HG02642 (cell line): ENCODE measurements around the gene TBC1D22A.

Experiments used
- ATAC-seq: cut with Tn5 transposase; IDR thresholded peaks from one replicate; pipeline ENCODE4 v1.9.1; 2021; ENCODE audit warnings: mild to moderate bottlenecking; ENCODE audit not compliant: unreplicated experiment, poor library complexity

Gene TBC1D22A

DNA sequence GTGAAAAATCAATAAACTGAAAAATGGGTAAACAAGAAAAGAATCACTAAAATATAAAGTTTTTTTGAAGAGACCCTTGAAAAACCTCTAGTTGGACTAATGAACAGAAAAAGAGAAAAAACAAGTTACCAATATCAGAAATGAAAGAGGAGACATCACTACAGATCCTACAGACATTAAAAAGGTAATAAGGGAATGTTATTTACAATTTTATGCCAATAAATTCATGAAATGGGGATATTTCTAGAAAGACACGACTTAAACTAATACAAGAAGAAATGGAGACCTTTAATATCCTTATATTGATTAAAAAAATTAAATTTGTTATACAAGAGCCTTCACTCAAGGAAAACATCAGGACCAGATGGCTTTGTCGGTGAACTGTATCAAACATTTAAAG, 109.4 kb downstream of the TBC1D22A start:
- ATAC-seq: no peak

DNA sequence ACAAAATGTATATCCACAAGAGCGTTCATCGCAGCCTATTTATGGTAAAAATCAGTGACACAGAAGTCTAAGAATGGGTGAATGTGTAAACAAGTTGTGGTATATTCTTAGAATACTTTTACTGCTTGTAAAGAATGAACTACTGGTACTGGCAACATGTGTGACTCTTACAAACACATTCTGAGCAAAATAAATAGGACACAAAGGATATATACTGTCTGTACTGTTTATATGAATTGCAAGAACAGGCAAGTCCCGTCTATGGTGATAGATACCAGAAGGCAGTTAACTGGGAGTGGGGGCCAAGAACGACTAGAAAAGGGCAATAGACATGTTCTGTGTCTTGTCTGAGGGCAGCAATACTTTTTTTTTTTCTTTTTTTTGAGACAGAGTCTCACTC, 112.6 kb downstream of the TBC1D22A start:
- ATAC-seq: no peak

DNA sequence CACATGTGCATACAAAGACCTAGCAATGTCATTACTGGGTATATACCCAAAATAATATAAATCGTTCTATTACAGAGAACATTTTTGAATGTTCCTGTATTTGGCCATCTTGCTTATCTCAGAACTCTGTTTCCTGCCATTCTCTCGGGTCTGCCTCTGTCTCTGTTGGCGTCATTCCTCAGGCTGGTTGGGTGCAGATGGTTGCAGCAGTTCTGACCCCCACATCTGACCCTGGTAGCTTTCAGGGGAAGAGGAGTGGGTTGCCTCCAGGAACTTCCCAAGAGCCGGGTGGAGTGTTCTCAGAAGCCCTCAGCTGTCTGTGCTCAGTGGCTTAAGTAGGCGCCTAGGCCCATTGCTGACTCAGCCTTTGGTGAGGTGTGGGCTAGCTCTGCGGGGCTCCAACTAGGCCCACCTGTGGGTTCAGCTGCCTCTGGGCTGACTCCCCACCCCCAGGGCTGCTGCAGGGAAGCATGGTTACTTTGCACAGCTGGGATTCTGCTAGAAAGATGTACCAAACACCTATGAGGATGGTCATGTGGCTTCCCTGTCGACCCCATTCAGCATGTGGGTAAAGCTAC, 114.0 kb downstream of the TBC1D22A start:
- ATAC-seq: no peak

DNA sequence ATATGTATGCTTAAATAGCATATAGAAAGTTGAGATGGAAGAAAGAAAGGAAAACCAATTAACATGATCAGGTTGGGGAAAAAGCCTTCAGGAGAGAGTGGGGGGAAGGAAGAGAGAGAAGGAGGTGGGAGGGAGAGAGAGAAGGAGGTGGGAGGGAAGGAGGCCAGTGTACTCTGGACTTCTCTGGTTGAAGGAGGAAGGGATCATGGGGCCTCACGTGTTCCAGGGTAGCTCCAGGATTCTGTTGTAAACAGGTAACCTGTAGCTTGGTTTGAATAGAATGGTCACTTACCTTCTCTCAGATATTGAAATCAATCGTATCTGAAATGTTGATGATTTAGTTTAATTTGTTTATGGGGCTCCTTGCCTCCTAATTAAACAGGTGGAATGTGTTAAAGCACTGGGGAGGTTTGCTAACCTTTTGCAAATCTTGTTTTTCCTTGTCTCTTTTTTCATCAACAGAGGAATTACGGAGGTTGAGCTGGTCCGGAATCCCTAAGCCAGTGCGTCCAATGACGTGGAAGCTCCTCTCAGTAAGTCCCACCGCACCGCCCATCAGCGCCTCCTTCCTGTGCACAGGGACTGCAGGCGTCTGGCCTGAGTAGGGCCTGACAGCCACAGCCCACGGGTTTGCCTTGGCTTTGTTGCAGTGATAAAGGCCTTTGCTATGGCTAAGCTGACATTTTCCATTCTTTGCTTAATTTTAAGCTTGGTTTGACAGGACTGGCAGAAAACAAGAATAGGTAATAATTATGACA, 115.9 kb downstream of the TBC1D22A start:
- no peak for ATAC-seq

DNA sequence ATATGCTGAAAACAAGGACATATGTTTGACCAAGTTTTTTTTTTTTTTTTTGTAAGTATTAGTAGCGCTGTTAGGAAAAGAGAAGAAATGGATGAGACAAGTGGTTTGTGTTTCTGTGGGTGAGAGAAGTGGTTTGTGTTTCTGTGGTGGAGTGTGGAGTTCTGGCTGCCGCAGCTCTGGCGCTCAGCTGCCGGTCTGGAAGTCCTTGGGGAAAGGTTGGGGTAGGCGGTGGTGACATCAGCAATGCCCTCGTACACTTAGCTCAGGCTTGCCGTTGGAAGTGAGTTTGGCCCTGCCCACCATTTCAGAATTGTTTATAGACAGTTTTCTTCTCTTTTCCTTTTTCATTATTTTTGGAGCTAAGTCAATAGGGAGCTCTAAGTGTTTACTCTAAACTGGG, 116.6 kb downstream of the TBC1D22A start:
- no peak for ATAC-seq

DNA sequence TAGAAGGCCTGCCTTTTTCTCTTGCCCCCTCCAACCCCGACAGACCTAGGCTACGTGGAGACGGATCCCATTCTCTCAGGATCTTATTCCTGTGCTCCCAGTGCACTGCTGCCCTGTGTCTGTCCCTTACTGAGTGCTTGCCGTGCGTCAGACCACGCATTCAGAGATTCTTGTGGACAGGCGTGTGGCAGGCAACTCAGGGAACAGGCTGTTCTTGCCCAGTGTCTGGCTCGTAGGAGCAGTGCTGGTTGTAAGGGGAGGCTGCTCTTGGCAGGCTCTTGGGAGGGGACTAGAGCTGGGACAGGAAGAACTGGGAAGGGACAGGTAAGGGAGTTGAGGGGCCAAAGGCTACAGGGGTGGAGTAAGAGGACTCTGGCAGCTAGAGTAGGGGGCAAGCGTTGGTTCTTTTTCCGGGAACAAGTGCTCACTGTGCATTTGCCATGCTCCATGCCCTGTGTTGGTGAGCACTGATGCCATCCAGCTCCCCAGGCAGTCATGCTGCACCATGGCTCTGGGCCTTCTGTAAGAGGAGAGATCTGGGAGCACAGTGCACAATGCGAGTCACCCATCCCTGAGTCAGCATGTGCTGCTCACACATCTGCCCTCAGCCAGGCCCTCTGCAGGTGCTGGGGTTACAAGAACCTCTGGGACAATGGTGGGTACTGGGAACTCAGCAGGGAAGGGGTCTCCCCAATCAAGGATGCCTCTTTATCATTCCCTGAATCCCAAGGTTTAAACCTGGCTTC, 119.1 kb downstream of the TBC1D22A start:
- no peak for ATAC-seq

DNA sequence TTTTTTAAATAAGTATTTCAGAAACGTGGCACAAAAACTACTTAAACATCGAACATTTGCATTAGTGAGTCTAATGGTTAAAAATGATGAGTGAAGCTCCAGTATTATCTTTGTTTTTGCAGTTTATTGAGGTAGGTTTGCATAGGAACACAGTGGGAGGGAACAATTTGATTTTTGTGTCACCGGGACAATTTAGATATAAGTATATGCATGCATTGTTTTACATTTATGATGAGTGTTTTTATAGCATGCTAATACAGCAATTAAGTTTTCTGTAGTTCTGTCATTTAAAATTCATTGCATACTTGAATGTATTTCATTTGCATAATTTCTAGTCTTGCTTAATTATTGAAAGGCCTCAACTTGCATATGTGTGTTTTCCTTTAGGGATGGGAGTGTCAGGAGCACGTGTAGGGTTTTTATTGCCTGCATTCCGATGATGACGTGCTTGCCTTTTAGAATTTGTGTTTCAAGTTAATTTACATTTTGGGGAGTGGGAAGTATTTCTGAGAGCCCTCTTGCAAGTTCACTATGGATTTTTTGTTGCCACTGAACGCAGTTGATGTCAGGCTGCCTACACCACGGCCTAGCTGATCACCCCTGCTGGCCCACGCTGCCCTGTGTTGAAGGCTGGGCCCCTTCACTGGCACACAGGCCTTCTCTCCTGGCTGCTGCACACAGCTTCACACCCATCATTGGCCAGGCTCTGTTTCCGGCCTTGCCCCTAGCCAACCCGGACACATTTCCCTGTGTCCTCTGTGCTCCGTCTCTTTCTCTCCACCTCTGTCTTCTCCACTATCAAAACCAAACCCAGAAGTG, 120.9 kb downstream of the TBC1D22A start:
- no peak for ATAC-seq

DNA sequence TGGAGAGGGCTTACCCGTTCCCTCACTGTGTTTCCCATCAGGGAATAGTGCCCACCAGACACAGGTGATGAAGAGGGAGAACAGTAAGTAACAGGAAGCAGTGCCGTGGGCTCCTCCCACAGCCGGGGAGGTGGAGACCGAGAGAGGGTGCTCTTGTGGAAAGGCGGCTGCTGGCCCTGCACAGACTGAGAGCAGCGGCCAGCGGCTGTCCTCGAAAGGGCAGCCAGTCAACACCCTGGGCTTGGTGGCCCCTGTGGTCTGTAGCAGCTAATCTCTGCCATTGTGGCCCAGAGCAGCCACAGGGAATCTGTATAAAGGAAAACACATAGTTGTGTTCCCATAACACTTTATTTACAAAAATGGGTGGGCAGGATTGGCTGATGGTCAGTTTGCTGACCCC, 121.9 kb downstream of the TBC1D22A start:
- ATAC-seq: no peak

DNA sequence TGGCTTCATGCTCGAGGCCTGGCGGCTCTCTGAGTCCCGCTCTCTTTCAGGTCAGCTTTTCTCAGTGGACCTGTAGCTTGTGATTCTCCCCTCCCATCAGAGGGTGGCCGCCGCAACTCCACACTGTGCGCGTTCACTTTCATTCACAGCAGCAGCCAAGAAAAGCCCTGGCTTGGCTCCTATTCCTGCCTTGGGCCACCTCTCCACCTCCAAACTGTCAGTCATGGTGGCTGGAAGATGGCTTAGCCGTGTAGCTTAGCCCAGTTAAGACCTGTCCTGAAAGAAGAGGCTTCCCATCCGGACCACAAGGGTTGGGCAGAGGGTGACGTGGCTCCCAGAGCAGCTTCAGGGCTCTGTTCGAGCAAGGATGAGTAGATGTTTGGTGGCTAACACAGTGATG, 125.5 kb downstream of the TBC1D22A start:
- ATAC-seq: no peak

DNA sequence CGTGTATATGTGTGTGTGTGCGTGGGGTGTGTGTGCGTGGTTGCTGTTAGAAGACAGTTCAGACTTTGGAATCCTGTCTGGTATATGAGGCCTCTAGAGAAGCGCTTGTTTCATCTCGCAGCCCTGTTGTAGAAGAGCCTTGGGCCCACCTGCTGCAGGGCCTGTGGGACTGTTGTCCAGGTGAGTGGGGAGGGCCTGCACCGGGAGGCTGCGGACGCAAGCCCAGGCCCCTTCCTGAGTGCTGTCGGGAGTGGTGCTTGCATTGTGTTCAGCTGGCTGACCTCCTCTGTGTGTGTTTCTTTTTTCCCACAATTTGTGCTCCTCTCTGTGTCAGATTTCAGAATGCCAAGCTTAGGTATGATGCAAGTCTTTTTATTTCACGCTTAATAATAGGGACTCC, 128.4 kb downstream of the TBC1D22A start:
- no peak for ATAC-seq

DNA sequence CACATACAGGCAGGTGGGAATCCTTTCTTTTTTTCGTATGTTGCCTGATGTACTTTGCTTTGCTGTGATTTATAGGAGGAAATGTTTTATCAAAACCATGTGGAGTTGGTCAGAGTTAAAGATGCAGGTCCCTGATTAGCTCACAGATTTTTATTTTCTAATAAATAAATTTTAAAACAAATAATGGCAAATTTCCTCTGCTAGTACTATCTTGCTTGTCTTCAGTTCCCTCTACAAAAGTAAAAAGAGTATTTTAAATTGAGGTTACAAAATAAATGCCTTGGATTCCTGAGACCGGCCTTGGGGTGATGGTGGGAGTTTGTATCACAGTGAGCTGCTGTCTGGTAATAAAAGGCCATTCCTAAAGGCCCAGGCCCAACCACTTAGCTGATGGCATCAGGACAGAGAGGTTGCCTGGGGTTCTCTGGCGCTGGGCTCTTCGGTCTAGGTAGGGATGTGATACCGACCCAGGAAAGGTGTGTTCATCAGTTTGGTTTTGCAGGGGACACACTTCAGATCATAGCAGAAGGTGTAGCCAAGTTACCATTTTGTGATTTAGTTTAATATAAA, 129.0 kb downstream of the TBC1D22A start:
- no peak for ATAC-seq

DNA sequence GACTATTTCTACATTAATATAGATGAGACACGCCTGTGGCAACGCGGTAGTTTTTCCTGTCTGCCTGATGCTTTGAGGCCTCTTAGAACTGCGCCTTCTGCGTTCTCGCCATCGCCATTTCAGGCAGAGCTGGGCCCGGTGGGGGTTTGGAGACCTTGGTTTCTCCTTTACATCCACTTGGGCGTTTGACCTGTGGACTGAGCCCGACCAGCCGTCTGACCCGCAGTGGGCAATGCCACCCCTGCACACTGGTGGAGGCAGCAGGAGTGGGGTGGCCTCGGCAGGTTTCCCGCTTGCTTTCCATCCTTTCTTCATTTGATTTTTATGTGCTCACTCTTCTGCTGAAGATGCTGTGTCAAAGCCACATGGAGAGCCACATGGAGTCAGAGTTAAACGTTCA, 130.4 kb downstream of the TBC1D22A start:
- no peak for ATAC-seq

DNA sequence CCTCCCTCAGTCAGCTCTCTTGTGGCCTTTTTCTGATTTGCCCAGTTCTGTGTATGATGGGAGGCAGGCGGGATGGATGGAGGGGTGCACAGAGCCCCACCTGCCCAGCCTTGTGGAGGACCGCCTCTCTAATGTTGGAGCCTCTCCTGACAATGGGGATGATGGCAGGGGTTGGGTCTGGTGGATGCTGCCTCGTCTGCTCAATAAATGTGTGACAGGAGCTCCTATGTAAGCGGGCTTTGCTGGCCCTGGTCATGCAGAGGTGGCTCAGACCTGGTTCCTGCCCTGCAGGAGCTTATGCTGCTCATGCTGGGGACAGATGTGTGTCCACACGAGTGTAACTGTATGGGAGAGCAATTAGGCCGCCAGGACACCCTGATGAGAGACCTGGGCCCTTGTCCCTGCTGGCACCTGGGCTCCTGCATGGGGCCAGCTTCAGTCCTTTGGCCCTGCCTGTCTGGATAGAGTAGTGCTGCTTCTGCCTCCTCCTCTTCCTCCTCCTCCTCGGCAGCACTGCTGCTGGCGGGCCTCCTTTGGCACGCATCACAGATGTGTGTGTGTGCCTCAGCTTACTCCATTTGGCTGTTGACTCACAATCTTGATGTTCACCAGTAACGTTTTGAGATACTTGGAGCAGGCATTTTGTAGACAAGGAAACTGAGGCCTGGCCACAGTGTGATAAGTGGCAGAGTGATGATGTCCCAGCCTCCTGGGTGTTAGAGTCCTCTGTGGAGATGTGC, 131.0 kb downstream of the TBC1D22A start:
- ATAC-seq: no peak

DNA sequence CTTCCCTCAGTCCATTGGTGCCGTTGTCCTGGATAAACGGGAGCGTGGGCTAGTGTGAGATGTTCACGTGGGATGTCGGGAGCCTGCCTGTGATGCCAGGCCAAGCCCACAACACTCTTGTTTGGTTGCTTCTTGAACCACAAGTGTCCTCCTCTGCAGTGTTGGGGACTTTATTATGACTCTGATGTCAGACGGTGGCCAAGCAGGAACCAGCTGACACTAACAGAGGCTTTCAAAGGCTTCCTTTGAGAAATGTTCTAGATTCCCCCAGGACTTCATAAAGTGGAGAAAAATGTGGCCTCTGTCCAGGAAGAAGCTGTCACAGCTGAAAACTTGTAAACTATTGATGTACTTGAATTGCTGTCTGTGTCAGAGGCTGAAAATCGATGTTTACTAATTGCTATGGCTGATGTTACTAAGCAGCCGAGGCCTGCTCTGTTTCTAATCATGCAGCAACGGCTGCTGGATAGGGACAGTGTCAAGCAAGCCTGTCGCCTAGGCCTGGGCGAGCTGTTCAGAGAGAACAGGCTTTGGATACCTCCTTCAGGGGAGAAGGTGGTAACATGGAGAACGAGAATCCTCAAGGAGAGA, 131.7 kb downstream of the TBC1D22A start:
- no peak for ATAC-seq

DNA sequence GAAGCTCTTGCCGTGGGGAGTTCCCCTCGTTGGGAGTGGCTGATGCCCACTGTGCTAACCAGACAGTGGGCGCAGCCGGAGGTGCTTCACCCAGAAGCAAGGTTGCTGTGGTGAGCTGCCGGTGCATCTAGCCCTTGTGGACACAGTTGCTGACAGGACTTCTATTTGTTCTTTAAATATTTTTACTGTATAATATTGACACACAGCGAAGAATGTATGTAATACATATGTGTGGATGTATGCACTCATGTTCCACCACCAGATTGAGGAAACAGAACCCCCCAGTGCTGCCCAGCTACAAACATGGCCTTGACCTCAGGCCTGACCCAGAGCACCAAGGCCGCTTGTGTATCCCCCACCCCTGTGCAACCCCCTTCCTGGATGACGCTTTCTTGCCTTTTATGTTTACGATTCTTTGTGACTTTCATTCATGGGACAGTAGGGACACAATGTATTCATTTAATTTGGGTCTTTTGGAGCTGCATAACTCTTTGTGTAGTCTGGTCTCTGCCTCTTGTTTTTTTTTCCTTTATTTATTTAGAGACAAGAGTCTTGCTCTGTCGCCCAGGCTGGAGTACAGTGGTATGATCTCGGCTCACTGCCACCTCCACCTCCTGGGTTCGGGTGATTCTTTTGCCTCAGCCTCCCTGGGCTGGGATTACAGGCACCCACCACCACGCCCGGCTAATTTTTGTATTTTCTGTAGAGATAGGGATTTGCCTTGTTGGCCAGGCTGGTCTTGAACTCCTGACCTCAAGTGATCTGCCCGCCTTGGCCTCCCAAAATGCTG, 132.6 kb downstream of the TBC1D22A start:
- ATAC-seq: no peak

DNA sequence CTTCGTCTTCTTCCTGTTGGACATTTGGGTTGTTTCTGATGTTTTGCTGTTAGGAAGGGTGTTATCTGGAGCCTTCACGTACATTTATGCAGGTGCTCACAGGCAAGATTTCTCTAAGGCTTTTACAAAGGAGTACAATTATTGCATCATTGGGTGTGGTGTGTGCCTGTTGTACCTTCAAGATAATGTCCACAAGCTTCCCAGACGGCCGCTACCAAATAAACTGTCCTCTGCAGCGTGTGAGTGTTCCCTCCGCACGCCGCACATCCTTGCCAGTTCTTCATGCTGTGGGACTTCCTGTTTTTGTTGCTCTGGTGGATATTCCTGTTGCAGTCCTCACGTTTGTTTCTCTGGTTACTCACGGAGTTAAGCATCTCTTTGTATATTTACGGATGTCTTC, 133.3 kb downstream of the TBC1D22A start:
- ATAC-seq: no peak

DNA sequence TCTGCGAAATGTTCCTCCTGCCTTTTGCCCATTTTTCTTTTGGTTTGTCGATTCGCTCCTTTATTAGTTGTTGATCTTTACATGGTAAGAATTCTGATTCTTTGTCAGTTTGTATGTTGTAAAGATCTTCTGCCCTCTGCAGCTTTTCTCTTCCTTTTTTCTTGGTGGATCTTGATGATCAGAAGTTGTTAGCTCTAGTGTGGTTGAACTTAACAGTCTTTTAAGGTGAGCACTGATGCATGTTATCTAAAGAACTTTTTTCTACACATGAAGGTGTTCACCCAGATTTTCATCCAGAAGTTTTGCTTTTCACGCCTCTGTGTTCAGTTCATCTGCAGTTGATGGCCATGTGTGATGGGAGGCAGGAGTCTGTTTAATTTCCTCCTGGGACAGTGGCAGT, 133.7 kb downstream of the TBC1D22A start:
- no peak for ATAC-seq

DNA sequence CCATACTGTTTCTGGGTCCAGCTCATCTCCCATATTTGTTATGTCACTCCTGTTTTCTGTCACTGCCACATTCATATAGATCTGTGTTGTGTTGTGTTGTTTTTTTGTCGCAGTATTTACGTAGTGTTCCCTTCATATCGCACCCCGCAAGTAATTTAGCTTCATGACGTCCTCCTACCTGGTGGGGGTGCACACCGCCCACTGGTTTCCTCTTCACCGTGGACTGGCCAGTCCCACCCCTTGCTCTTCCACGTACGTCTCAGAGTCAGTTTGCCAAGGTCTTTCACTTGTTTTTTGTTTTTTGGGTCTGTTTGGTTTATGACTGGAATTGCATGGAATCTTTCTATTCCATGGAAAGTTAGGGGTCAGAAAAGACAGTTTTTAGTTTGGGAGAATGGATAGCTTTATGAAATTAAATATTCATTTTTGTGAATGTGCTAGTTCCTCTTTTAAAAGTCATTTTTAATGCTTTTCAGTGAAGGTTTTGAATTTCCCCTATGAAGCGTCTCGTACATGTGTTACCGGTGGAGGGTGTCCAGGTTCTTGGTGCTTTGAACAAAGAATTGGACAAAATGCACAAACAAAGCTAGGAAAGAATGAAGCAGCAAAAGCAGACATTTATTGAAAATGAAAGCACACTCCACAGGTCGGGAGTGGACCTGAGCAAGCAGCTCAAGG, 134.3 kb downstream of the TBC1D22A start:
- no peak for ATAC-seq
